HG03378 (cell line): ENCODE data around the gene TTLL10.
"Not testable (repeated sequence)": the region's sequence is repeated elsewhere in the genome, so short reads cannot be mapped to it uniquely, and the experiment has no call there.

Source experiments
- ATAC-seq: cut with Tn5 transposase; IDR thresholded peaks from one replicate; pipeline ENCODE4 v1.9.1; 2021; ENCODE audit warnings: mild to moderate bottlenecking, moderate library complexity; ENCODE audit not compliant: unreplicated experiment

TTLL10 gene

DNA sequence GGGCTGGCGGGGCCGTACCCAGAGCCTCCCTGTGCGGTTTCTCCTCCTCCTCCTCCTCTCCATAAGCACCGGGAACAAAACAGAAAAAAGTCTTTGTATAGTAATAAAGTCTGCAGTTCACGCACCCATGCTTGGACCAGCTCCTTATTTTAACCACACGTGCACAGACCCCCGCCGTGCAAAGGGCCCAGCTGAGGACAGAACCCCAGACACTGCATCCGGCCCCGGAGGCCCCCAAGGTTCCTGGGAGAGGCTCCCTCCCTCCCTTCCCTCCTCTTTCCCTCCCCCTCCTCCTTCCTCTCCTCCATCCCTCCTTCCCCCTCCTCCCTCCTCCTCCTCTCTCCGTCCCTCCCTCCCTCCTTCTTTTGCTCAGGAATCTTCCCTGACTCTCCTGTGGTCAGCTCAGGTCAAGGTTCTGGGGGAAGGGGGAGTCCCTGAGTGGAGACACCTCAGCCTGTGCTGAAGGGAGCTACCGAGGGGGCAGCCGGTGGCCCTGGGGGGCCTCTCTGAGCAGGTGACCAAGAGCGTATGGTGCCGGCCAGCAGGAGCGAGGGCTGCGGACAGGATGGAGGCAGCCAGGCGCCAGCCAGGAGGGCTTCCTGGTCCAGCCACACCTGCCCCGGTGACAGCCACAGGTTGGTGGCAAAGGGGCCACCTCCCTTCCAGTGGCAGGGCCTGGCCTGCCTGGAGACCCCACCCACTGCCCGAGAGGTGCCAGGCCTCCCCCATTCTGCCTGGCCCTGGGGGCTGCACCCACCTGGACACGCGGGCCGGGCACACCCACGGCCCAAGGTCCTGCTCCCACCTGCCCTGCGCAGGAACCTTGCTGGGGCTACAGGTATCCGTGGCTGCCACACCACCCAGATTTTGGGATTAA is 3.2 kb upstream of the TTLL10 start:
- no peak for ATAC-seq

DNA sequence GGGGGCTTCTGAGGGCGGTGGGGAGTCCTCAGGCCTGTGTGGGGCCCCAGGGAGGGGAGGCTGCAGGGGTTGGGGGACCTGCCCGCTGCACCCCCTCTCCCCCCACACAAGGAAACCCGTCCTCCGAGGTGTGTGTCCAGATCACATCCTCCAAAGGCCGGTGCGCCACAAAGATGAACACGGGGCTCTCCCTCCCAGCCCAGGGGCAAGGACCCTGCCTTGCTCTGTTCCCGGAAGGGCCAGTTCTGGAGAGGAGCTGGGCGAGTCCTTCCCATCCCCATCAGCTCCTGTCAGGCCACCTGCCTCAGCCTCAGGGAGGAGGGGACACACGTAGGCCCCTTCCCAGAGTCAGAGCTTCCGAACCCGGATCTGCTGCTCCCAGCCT is 2.5 kb upstream of the TTLL10 start:
- no peak for ATAC-seq

DNA sequence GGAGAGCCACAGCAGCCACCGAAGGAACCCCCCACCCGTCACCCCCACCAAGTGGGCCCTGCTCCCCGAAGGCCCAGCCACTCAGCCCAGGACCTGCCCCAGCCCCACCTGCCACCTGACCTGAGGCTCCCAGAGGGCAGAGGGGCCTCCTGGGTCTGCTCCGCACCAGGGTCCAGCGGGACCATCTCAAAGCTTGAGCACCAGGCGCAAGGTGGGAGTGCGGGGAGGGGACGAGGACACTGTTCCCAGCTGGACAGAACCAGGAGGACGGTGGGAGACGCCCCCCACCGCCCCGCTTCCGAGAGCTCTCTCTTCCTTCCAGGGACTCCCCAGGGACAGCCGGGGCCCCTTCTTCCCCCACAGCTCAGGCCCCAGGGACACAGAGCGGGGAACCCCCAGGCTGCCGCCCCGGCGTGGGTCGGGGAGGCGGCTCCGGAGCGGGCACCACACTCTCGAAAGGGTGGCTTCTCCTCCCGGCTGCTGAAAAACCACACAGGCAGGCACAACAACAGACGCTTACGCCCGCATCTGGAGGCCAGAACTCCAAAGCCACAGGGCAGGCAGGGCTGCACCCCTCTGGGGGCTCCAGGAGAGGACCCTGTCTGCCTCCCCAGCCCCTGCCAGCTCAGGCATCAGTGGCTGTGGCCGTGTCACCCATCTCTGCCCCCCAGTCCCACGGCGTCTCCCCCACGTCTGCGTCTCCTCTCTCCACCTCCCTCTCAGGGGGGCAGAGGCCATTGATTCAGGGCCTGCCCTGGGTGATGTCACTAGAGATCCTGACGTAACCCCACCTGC is 1.9 kb upstream of the TTLL10 start:
- no peak for ATAC-seq

DNA sequence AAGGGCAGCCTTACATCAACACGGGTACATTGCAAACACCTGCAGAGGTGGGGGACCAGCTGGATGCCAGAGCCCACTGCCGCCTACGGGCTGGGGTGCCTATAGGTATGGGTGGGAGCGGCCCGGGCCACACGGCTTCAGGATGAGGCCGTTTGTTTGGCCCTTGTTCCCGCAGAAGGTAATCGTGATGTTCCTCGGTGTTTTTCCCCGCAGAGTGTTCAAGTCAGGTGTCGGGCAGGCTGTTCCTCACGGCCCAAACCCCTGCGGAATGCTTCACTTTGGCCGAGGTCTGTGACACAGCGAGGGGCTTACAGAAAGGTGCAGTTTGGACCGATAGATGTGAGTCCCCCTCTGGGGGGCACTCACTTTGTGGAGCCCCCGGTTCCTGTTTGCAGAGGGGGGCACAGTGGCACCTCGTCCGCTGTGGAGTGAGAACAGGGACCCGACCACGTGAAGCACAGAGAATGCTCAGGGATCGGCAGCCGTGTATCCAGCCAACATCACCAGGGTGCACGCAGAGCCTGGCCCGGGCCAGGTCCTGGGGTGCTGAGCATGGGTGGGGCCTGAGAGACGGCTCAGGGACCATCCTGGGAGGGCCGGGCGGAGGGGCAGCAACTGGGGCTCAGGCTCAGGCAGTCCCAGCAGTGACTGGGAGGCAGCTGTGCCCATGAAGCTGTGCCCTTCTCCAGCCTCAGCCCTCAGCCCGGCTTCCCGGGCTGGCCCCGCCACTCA is 453 bp upstream of the TTLL10 start:
- ATAC-seq: no peak

DNA sequence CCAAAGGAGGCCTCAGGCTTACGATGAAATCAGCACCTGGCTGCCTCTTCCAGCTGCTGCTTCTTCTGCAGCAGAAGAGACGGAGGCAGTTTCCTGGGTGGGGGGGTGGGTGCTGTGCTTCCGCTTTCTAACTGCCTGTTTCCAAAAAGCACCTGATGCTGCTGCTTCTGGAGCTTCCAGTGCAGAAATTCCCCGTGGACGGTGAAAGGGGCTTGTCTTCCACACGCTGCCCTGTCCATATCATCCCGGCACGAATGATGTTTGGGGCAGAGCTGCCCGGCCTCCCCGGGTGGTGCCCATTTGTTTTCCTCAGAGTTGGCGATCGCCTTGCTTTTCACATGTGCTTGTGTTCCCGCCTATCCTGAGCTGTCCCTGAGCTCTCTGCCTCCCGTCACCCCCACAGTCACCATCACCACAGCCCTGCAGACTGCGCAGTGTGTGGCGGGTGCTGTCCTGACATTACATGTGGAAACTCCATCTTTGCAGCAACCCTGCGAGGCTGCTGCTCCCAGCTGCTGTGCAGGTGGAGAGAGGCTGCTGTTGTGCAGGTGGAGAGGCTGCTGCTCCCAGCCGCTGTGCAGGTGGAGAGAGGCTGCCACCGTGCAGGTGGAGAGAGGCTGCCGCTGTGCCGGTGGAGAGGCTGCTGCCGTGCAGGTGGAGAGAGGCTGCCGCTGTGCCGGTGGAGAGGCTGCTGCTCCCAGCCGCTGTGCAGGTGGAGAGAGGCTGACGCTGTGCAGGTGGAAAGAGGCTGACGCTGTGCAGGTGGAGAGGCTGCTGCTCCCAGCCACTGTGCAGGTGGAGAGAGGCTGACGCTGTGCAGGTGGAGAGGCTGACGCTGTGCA is 1.8 kb downstream of the TTLL10 start:
- ATAC-seq: no peak

DNA sequence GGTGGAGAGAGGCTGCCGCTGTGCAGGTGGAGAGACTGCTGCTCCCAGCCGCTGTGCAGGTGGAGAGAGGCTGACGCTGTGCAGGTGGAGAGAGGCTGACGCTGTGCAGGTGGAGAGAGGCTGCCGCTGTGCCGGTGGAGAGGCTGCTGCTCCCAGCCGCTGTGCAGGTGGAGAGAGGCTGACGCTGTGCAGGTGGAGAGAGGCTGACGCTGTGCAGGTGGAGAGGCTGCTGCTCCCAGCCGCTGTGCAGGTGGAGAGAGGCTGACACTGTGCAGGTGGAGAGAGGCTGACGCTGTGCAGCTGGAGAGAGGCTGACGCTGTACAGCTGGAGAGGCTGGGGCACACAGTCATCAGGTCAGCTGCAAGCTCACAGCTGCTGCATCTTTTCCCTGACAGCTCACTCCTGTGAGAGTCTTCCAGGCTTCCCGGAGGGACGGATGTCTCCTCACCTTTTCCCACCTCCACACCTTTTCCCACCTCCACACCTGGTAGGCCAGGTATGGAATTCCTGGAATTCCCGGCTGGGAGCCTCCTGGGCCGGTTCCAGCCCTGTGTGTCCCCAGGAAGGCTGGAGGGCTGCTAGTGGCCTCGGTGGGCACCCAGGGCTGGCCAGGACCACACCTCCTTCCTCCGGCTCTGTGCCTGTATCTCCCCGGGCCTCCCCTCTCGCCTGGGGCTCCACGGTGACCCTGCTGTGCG is 2.5 kb downstream of the TTLL10 start:
- ATAC-seq: not testable (repeated sequence)

DNA sequence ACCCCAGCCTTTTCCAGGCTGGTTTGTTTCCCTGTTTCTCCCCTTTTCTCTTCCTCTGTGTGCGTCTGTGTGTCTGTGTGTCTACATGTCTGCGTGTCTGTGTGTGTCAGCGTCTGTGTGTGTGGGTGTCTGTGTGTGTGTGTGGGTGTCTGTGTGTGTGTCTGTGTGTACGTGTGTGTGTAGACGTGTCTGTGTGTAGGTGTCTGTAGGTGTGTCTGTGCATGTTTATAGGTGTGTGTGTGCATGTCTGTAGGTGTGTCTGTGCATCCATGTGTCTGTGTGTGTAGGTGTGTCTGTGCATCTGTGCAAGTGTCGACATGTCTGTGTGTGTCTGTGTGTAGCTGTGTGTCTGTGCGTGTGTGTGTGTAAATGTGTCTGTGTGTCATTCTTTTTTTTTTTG is 3.3 kb downstream of the TTLL10 start:
- ATAC-seq: no peak

DNA sequence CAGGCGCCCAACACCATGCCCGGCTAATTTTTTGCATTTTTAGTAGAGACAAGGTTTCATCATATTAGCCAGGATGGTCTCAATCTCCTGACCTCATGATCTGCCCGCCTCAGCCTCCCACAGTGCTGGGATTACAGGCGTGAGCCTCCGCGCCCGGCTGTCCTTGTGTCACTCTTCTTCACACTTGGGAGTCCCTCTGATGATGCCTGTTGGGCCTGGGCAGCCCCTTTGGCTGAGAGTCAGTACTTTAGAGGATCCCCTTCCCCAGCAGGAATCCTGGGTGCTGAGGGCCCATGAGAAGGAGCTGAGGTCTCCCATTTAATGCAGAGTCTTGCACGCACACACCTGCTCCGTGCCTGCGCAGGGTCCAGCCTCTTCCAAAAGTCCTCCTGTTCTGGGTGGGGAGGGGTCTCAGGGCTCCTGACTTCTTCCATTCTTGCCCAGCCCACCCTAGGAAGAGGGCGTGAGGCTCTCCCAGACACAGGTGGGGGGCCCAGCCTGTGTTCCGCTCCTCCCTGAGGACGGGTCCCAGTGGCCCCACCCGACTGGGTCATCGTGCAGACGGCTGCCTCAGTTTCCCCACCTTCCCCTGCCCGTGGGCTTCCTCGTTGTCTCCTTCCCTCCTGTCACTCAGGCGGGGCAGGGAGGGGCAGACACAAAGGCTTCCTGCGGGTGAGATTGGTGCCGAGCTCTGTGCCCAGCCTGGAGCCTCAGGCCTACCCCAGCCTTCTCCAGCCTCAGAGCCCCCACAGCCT is 3.9 kb downstream of the TTLL10 start:
- ATAC-seq: no peak

DNA sequence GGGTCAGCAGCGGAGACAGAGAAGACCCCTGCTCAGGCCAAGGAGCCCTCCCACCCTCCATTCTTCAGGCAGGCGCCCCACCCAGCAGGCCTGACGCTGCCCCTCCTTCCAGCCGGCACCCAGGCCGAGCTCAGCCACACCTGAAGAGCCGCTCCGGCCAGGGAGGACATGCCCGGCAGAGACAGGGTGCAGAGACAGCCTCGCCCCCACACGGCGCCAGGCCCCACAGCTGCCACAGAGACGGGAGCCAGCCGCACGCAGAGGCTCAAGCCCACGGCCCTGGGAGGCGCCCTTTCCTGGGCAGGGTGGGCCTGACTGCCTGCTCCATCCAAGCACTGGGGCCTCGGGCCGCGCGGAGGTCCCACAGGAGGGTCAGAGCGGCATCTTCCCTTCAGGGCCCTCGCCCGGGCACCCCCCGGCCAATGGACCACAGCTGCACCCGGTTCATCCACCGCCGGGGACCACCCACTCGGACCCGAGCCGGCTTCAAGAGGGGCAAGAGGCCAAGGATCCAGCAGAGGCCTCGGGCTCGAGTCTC is 5.2 kb downstream of the TTLL10 start:
- ATAC-seq: no peak

DNA sequence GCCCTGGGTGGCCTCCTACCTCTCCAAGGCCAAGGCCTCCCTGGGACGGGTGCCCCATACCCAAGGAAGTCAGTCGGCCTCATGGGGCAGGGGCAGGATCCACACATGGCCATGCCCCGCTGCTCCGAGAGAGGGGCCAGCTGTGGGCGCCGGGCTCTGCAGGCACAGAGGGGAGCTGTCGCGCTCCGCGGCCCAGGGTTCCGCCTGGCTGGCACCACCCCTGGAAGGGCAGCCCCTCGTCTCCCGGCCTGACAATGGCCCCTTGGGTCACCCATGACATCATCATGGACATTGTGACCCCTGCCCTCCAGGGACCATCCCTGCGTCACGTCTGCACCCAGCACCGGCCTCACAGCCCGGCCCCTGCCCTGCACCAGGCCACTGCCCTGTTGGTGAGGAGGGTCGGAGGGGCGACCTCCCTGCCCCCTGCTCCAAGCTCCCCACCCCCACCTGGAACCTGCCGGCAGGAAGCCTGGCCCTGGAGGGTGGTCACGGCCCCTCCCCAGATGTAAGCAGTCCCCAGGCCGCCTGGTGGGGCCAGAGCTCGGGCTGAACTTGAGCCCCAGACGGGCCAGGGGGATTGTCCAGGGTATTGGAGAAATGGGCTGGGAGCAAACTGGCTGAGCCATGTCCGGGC is 5.8 kb downstream of the TTLL10 start:
- ATAC-seq: no peak

DNA sequence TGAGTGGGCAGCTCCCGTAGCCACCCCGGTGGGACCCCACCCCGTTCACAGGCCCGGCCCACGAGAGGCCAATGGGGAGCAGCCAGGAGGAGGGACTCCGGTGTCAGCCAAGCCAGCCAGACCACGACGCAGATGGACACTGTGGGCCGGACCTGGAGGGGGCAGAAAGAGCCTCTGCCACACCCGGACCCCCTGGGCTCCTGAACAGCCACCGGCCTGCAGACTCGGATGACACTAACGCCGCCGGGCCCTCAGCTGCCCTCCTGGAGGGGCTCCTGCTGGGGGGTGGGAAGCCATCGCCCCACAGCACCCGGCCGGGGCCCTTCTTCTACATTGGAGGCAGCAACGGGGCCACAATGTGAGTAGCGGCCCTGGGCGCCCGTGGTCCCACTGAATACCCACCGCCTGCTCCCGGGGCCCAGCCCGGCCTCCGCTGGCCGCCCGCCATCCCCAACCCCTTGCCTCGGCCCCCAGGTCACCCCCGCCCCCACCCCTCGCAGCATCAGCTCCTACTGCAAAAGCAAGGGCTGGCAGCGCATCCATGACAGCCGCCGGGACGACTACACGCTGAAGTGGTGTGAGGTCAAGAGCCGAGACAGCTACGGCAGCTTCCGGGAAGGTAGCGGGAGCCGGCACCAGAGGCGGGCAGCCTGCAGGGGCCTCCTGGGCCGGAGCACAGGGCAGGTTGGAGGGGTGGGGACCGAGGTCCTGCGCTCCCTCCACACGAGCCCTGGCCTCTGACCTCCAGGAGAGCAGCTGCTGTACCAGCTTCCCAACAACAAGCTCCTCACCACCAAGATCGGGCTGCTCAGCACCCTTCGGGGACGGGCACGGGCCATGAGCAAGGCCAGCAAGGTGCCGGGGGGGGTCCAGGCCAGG is 6.5 kb downstream of the TTLL10 start:
- no peak for ATAC-seq

DNA sequence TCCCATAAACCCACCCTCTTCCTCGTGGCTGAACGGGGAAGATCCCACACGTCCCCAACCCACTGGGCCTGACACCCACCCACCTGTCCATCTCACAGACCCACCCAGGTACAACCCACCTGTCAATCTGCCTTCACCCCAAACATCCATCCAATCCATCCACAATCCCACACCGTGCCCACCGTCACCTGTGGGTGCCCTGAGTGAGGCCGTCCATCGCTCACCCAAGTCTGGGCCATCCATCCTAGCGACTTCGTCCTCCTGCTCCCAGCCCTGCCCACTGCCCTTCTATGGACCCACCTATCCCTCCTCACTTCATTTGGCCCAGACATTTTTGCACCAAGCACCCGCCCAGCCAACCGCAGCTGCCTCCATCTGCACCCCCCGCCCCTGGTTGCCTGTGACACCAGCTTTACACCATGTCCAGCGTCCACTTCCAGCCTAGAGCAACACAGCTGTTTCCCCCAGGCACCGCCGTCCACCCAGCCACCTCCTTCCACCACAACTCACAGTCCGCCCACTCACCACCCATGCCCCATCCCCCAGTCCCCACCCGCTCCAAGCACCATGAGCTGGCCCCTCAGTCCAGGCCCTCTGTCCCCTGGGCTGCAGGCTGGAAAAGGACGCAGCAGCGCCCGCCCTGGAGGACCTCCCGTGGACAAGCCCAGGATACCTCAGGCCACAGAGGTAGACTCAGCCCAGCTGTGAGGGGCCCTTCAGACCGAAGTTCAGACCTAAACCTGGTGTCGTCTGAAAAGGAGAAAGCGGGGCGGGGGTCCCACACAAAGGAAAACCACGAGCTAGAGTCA is 7.7 kb downstream of the TTLL10 start:
- no peak for ATAC-seq

DNA sequence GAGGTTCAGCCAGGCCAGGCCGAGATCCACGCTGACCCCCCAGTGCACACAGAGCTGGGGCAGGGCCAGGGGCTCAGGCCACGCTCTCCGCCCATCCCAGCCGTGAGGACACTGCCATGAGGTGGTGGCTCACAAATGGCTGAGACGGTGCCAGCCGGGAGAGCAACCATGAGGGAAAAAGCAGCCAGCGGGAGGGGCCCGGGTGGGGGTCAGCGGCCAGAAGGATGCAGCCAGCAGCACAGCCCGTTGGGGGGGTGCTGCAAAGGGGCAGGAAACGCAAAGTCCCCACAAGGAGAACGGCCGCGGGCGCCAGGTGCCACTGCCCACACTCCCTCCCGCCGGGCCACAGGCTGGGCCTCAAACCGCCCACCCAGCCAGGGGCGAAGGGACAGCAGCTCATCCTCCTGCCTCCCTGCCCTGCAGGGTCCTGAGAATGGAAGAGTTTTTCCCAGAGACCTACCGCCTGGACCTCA is 8.3 kb downstream of the TTLL10 start:
- ATAC-seq: no peak

DNA sequence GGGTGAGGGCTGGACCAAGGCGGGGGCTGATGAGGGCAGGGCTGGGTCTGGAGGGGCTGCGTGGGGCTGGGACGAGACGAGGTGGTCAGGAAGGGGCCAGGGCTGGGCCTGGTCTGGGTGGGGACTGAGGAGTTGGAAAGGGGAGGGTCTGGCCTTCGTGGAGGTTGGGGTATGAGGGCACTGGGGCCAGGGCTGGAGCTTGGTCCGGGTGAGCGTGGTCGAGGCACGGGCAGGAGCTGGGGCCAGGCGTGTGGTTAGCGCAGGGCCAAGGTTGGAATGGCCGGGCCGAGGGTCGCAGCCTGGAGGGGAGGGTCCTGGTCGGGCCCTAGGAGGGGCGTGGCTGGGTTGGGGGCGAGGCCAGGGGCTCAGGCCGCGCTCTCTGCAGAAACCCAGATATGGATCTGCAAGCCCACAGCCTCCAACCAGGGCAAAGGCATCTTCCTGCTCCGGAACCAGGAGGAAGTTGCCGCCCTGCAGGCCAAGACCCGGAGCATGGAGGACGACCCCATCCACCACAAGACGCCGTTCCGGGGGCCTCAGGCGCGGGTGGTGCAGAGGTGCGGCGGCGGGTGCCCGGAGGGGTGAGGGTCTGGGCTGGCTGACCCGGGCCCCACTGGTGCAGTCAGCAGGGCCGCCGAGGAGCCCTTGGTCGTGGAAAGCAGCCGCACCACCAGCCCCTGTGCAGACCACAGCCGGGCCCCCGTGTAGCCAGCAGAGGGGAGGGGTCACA is 9.0 kb downstream of the TTLL10 start:
- ATAC-seq: no peak

DNA sequence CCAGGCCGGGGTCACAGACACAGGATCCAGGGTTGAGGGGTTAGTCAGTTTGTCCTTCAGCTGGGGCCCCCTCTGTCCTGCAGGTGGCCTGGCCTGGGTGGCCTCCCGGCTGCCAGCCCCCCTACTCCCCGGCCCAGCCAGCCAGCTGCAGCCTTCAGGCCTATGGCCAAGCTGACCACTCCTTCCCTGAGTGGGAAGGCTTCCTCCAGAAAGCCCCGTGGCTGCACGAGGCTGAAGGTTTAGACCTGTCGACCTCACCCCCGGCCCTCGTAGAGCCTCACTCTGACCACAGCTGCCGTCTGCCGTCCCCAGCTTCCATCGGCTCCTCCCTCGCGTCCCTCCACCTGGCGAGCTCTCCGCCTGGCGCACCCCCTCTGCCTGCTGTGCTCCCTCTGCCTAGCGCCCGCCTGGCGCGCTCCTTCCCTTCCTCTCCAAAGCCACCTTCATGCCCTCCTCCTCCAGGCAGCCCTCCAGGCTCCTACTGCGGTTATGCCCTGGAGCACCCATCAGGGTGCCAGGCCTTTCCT is 9.6 kb downstream of the TTLL10 start:
- ATAC-seq: no peak
